ENCODE data around the gene LIN28B.
"Not testable (repeated sequence)": the region's sequence is repeated elsewhere in the genome, so short reads cannot be mapped to it uniquely, and the experiment has no call there.

LIN28B gene

GRCh38 chr6:105072798-105073199 lies 115.9 kb downstream of the LIN28B start:
- Histone ChIP-seq H3K4me3 (ENCODE audit: low read depth, low read length) (no peak overlapping the region), H3K4me2 (ENCODE audit: low read length) (no peak overlapping the region), H3K27me3 (ENCODE audit: control insufficient read depth, insufficient read depth, low read length) (no peaks in the 10 kb centered on the region), H3K4me1 (no peaks in the 10 kb centered on the region), H3K9me3 (ENCODE audit: control insufficient read depth, low read length) (no peaks in the 10 kb centered on the region), H2AFZ (no peak overlapping the region), H3K9ac (no peak overlapping the region), H3K36me3 (ENCODE audit: control insufficient read depth, insufficient read depth, low read length) (no peaks in the 10 kb centered on the region), H3K27ac (no peak overlapping the region), H3K79me2 (no peaks in the 10 kb centered on the region)
- TF ChIP-seq, protein P1, sequence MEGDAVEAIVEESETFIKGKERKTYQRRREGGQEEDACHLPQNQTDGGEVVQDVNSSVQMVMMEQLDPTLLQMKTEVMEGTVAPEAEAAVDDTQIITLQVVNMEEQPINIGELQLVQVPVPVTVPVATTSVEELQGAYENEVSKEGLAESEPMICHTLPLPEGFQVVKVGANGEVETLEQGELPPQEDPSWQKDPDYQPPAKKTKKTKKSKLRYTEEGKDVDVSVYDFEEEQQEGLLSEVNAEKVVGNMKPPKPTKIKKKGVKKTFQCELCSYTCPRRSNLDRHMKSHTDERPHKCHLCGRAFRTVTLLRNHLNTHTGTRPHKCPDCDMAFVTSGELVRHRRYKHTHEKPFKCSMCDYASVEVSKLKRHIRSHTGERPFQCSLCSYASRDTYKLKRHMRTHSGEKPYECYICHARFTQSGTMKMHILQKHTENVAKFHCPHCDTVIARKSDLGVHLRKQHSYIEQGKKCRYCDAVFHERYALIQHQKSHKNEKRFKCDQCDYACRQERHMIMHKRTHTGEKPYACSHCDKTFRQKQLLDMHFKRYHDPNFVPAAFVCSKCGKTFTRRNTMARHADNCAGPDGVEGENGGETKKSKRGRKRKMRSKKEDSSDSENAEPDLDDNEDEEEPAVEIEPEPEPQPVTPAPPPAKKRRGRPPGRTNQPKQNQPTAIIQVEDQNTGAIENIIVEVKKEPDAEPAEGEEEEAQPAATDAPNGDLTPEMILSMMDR (IDR thresholded peaks at IDR 0.05) = no peak

- no peaks in the 10 kb centered on the region for H3K4me1 ChIP-seq
- TF ChIP-seq, protein P1 (IDR thresholded peaks at IDR 0.05) = no peak
- H3K27me3 ChIP-seq (ENCODE audit: control insufficient read depth, insufficient read depth, low read length) = no peaks in the 10 kb centered on the region
- no peaks in the 10 kb centered on the region for H3K9me3 ChIP-seq (ENCODE audit: control insufficient read depth, low read length)
- H3K79me2 ChIP-seq = no peaks in the 10 kb centered on the region
- no peak overlapping the region for H3K27ac ChIP-seq
- H3K9ac ChIP-seq = no peak overlapping the region
- H2AFZ ChIP-seq = no peak overlapping the region
- H3K4me3 ChIP-seq (ENCODE audit: low read depth, low read length) = no peak overlapping the region
- no peaks in the 10 kb centered on the region for H3K36me3 ChIP-seq (ENCODE audit: control insufficient read depth, insufficient read depth, low read length)
- H3K4me2 ChIP-seq (ENCODE audit: low read length) = no peak overlapping the region
These were observed 118.3 kb downstream of the LIN28B start for GRCh38 chr6:105075210-105075609.

GRCh38 chr6:105076418-105076817 lies 119.5 kb downstream of the LIN28B start:
- not testable (repeated sequence) for H3K27me3 ChIP-seq (ENCODE audit: control insufficient read depth, insufficient read depth, low read length); H3K9me3 ChIP-seq (ENCODE audit: control insufficient read depth, low read length); H3K4me2 ChIP-seq (ENCODE audit: low read length); H3K36me3 ChIP-seq (ENCODE audit: control insufficient read depth, insufficient read depth, low read length); H3K79me2 ChIP-seq; H3K4me3 ChIP-seq (ENCODE audit: low read depth, low read length); H3K9ac ChIP-seq; H3K4me1 ChIP-seq; H2AFZ ChIP-seq; H3K27ac ChIP-seq

- Histone ChIP-seq H3K9ac (no peak overlapping the region), H3K27ac (no peak overlapping the region), H3K36me3 (ENCODE audit: control insufficient read depth, insufficient read depth, low read length) (no peaks in the 10 kb centered on the region), H3K9me3 (ENCODE audit: control insufficient read depth, low read length) (no peaks in the 10 kb centered on the region), H3K4me2 (ENCODE audit: low read length) (no peak overlapping the region), H3K27me3 (ENCODE audit: control insufficient read depth, insufficient read depth, low read length) (no peaks in the 10 kb centered on the region), H3K79me2 (no peaks in the 10 kb centered on the region), H3K4me1 (no peaks in the 10 kb centered on the region), H3K4me3 (ENCODE audit: low read depth, low read length) (no peak overlapping the region), H2AFZ (no peak overlapping the region)
- TF ChIP-seq, protein P1 (IDR thresholded peaks at IDR 0.05) = peak; percentile 40
These were observed 120.9 kb downstream of the LIN28B start for GRCh38 chr6:105077596-105078385.

DNA sequence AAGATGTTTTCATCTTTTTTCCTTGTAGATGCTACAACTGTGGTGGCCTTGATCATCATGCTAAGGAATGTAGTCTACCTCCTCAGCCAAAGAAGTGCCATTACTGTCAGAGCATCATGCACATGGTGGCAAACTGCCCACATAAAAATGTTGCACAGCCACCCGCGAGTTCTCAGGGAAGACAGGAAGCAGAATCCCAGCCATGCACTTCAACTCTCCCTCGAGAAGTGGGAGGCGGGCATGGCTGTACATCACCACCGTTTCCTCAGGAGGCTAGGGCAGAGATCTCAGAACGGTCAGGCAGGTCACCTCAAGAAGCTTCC lies 121.4 kb downstream of the LIN28B start:
- H3K9ac ChIP-seq = no peak overlapping the region
- no peak overlapping the region for H3K27ac ChIP-seq
- H3K36me3 ChIP-seq (ENCODE audit: control insufficient read depth, insufficient read depth, low read length) = no peaks in the 10 kb centered on the region
- no peak overlapping the region for H3K4me2 ChIP-seq (ENCODE audit: low read length)
- no peak overlapping the region for H2AFZ ChIP-seq
- no peaks in the 10 kb centered on the region for H3K79me2 ChIP-seq
- H3K4me1 ChIP-seq = no peaks in the 10 kb centered on the region
- no peaks in the 10 kb centered on the region for H3K9me3 ChIP-seq (ENCODE audit: control insufficient read depth, low read length)
- H3K27me3 ChIP-seq (ENCODE audit: control insufficient read depth, insufficient read depth, low read length) = no peaks in the 10 kb centered on the region
- H3K4me3 ChIP-seq (ENCODE audit: low read depth, low read length) = no peak overlapping the region
- TF ChIP-seq, protein P1 (IDR thresholded peaks at IDR 0.05) = no peak

All from parathyroid adenoma (tissue), 2 donors.